GM23338 (cell line): Measurements from ENCODE around the gene MGAT2. TPM values are rescaled to one million over a fixed set of nuclear protein-coding genes. Genes with fewer than 3 reads are reported as not detected.
A peak's percentile ranks its signal among the peaks of the same experiment; 100 is the strongest.

Source experiments
- ATAC-seq: fragments of 200-7000 bp; cut with Tn5 transposase; 3 replicates; pipeline ENCODE4 v1.9.1; 2020
- DNase-seq: peaks from one replicate; pipeline ENCODE4 v3.0.0-alpha.2; 2015; ENCODE audit warnings: low spot score
- H2AFZ ChIP-seq: fragments of 200-600 bp; sonication (generic); 2 replicates; pipeline ENCODE4 v1.8.0; 2016; ENCODE audit warnings: antibody characterized with exemption, mild to moderate bottlenecking, moderate library complexity
- H3F3A ChIP-seq: fragments of 200-600 bp; sonication (generic); replicated peaks from 2 replicates; pipeline ENCODE4 v1.8.0; 2017; ENCODE audit warnings: antibody characterized with exemption, mixed run types, low read depth
- H3K27ac ChIP-seq: fragments of 200-600 bp; sonication (generic); 2 replicates; pipeline ENCODE4 v1.6.1; 2016; ENCODE audit warnings: low read depth
- H3K27me3 ChIP-seq: fragments of 200-600 bp; sonication (generic); 2 replicates; pipeline ENCODE4 v1.8.0; 2016; ENCODE audit warnings: mild to moderate bottlenecking, mixed run types, moderate library complexity; ENCODE audit not compliant: insufficient read depth
- H3K36me3 ChIP-seq: fragments of 200-600 bp; sonication (generic); 2 replicates; pipeline ENCODE4 v1.8.0; 2016; ENCODE audit warnings: mild to moderate bottlenecking; ENCODE audit not compliant: insufficient read depth
- H3K4me1 ChIP-seq: fragments of 200-600 bp; sonication (generic); 2 replicates; pipeline ENCODE4 v1.8.0; 2016; ENCODE audit warnings: mild to moderate bottlenecking, moderate library complexity; ENCODE audit not compliant: insufficient read depth
- H3K4me2 ChIP-seq: fragments of 200-600 bp; sonication (generic); 2 replicates; pipeline ENCODE4 v1.7.1; 2017; ENCODE audit warnings: mixed run types
- H3K4me3 ChIP-seq: fragments of 200-600 bp; sonication (generic); 2 replicates; pipeline ENCODE4 v1.6.1; 2016; ENCODE audit warnings: mixed run types
- H3K79me2 ChIP-seq: fragments of 200-600 bp; sonication (generic); replicated peaks from 2 replicates; pipeline ENCODE4 v1.8.0; 2017; ENCODE audit warnings: mild to moderate bottlenecking; ENCODE audit not compliant: insufficient read depth
- H3K9me2 ChIP-seq: fragments of 200-600 bp; sonication (generic); 2 replicates; pipeline ENCODE4 v1.8.0; 2017; ENCODE audit not compliant: insufficient read depth
- H4K20me1 ChIP-seq: fragments of 200-600 bp; sonication (generic); replicated peaks from 2 replicates; pipeline ENCODE4 v1.8.0; 2017; ENCODE audit warnings: mild to moderate bottlenecking; ENCODE audit not compliant: insufficient read depth
- H3K27ac Mint-ChIP-seq: 2 replicates; pipeline ENCODE4 v1.8.0; 2020; ENCODE audit warnings: inconsistent platforms, mild to moderate bottlenecking, moderate library complexity, mixed read lengths
- H3K27me3 Mint-ChIP-seq: 3 replicates; pipeline ENCODE4 v1.8.0; 2022; ENCODE audit warnings: low read depth, mild to moderate bottlenecking, moderate library complexity, mixed read lengths, inconsistent platforms; ENCODE audit not compliant: insufficient read depth, poor library complexity
- H3K36me3 Mint-ChIP-seq: 3 replicates; pipeline ENCODE4 v1.8.0; 2021; ENCODE audit warnings: low read depth, mild to moderate bottlenecking, inconsistent platforms, moderate library complexity, mixed read lengths
- H3K4me1 Mint-ChIP-seq: 3 replicates; pipeline ENCODE4 v1.8.0; 2020; ENCODE audit warnings: mild to moderate bottlenecking, inconsistent platforms, mixed read lengths
- H3K4me3 Mint-ChIP-seq: 3 replicates; pipeline ENCODE4 v1.8.0; 2021; ENCODE audit warnings: moderate library complexity, mild to moderate bottlenecking, inconsistent platforms, mixed read lengths
- H3K9me3 Mint-ChIP-seq: 3 replicates; pipeline ENCODE4 v1.8.0; 2020; ENCODE audit warnings: moderate library complexity, mild to moderate bottlenecking, inconsistent platforms, mixed read lengths
- CREB1 ChIP-seq: fragments of 250-450 bp; sonication (Bioruptor Pico); IDR thresholded peaks from 2 replicates; pipeline ENCODE4 v1.5.0; 2020; ENCODE audit warnings: low read depth, mild to moderate bottlenecking, moderate library complexity
- EZH2phosphoT487 ChIP-seq: fragments of 200-600 bp; sonication (generic); IDR thresholded peaks from one replicate; pipeline ENCODE4 v1.8.1; 2018; ENCODE audit warnings: antibody characterized with exemption; ENCODE audit not compliant: unreplicated experiment
- JUNB ChIP-seq: IDR thresholded peaks from one replicate; pipeline ENCODE4 v1.6.1; 2016; ENCODE audit warnings: antibody characterized with exemption; ENCODE audit not compliant: unreplicated experiment
- POLR2AphosphoS5 ChIP-seq: IDR thresholded peaks from 2 replicates; pipeline ENCODE4 v1.6.1; 2016; ENCODE audit warnings: antibody characterized with exemption, low read depth
- STAT1 ChIP-seq: IDR thresholded peaks from one replicate; pipeline ENCODE4 v1.6.1; 2016; ENCODE audit warnings: antibody characterized with exemption; ENCODE audit not compliant: unreplicated experiment
- ZNF114 ChIP-seq: fragments of 250-450 bp; sonication (Bioruptor Pico); IDR thresholded peaks from 2 replicates; pipeline ENCODE4 v1.5.0; 2020; ENCODE audit warnings: mild to moderate bottlenecking, moderate library complexity
- ZNF331 ChIP-seq: fragments of 250-450 bp; sonication (Bioruptor Pico); IDR thresholded peaks from 2 replicates; pipeline ENCODE4 v1.5.0; 2020; ENCODE audit warnings: low read depth, mild to moderate bottlenecking, moderate library complexity
- polyA plus RNA-seq: library from polyadenylated mRNA; unstranded; fragments of >200 nt; fragmentation: Nextera tagmentation; extraction: Ambion mirVana; gene quantifications from 2 replicates; pipeline ENCODE4 v1.2.1, GENCODE V29; 2016
- total RNA-seq: library from RNA; depleted of rRNA; stranded (reverse); fragments of >200 nt; shearing (Covaris generic); gene quantifications from 2 replicates; pipeline ENCODE4 v1.2.3, GENCODE V29; 2014
- TF ChIP-seq, protein P1 (sequence below): fragments of 250-450 bp; sonication (Bioruptor Pico); IDR thresholded peaks from 2 replicates; pipeline ENCODE4 v1.5.0; 2020; ENCODE audit warnings: mild to moderate bottlenecking, moderate library complexity

MGAT2 gene
- total and polyA plus RNA-seq, 2 experiments from 2014 or later = 10.1 to 31.6 TPM

DNA sequence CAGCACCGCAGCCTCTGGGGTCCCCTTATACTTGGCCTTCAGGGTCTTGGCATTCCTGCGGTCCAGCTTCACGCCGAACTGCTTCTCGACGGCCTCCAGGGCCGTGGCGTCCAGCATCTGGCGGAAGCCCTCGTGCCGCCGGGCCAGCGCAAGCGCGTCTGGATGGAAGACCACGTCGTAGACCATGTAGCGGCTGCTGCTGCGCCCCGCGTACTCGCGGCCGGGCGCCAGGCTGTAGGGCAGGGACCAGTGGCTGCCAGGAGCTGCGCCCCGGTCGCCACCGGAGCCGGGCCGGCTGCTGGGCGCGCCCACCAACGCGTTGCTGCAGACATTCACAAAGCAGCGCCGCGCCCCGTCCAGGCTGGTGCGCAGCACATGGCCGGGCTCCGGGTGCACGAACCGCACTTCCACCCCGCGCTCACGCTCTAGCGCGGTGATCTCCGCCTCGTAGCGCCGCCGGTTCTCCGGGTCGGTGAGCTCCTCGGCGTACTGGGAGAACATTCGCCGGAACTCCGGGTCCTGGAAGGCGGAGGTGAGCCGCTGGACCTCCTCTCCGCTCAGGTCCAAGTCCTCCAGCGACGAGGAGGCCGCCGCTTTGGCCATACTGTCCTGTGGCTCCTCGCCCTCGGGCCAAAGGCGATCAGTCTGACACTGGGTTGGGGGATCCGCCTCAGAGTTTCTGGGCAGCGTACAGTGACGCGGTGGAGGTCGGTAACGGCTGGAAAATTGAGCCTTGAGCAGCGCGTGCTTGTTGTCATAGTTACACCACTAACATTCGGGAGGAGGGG is 14.1 kb downstream of the MGAT2 start, which contains the start of gene DNAAF2:
DNAAF2 (minus strand) TSS at position 698 of the 788 bp plus-strand sequence; CDS start at position 603, 95 bp downstream.
- H3K4me2 ChIP-seq = peak within 1 kb of the TSS; percentile 90
- peak within 1 kb of the TSS; percentile 98 for H3K4me3 ChIP-seq
- peak within 1 kb of the TSS; percentile 89; the same call in 1 of the 2 replicates for H2AFZ ChIP-seq
- peak within 1 kb of the TSS; percentile 100 for H3K4me3 Mint-ChIP-seq
- peak within 1 kb of the TSS; percentile 98 for H3K27ac ChIP-seq
- TF ChIP-seq ZNF331 (CRISPR knock-in tag) (no peak), JUNB (no peak), CREB1 (CRISPR knock-in tag) (no peak), STAT1 (no peak), POLR2AphosphoS5 (no peak), EZH2phosphoT487 (no peak), ZNF114 (CRISPR knock-in tag) (no peak)
- TF ChIP-seq, protein P1, sequence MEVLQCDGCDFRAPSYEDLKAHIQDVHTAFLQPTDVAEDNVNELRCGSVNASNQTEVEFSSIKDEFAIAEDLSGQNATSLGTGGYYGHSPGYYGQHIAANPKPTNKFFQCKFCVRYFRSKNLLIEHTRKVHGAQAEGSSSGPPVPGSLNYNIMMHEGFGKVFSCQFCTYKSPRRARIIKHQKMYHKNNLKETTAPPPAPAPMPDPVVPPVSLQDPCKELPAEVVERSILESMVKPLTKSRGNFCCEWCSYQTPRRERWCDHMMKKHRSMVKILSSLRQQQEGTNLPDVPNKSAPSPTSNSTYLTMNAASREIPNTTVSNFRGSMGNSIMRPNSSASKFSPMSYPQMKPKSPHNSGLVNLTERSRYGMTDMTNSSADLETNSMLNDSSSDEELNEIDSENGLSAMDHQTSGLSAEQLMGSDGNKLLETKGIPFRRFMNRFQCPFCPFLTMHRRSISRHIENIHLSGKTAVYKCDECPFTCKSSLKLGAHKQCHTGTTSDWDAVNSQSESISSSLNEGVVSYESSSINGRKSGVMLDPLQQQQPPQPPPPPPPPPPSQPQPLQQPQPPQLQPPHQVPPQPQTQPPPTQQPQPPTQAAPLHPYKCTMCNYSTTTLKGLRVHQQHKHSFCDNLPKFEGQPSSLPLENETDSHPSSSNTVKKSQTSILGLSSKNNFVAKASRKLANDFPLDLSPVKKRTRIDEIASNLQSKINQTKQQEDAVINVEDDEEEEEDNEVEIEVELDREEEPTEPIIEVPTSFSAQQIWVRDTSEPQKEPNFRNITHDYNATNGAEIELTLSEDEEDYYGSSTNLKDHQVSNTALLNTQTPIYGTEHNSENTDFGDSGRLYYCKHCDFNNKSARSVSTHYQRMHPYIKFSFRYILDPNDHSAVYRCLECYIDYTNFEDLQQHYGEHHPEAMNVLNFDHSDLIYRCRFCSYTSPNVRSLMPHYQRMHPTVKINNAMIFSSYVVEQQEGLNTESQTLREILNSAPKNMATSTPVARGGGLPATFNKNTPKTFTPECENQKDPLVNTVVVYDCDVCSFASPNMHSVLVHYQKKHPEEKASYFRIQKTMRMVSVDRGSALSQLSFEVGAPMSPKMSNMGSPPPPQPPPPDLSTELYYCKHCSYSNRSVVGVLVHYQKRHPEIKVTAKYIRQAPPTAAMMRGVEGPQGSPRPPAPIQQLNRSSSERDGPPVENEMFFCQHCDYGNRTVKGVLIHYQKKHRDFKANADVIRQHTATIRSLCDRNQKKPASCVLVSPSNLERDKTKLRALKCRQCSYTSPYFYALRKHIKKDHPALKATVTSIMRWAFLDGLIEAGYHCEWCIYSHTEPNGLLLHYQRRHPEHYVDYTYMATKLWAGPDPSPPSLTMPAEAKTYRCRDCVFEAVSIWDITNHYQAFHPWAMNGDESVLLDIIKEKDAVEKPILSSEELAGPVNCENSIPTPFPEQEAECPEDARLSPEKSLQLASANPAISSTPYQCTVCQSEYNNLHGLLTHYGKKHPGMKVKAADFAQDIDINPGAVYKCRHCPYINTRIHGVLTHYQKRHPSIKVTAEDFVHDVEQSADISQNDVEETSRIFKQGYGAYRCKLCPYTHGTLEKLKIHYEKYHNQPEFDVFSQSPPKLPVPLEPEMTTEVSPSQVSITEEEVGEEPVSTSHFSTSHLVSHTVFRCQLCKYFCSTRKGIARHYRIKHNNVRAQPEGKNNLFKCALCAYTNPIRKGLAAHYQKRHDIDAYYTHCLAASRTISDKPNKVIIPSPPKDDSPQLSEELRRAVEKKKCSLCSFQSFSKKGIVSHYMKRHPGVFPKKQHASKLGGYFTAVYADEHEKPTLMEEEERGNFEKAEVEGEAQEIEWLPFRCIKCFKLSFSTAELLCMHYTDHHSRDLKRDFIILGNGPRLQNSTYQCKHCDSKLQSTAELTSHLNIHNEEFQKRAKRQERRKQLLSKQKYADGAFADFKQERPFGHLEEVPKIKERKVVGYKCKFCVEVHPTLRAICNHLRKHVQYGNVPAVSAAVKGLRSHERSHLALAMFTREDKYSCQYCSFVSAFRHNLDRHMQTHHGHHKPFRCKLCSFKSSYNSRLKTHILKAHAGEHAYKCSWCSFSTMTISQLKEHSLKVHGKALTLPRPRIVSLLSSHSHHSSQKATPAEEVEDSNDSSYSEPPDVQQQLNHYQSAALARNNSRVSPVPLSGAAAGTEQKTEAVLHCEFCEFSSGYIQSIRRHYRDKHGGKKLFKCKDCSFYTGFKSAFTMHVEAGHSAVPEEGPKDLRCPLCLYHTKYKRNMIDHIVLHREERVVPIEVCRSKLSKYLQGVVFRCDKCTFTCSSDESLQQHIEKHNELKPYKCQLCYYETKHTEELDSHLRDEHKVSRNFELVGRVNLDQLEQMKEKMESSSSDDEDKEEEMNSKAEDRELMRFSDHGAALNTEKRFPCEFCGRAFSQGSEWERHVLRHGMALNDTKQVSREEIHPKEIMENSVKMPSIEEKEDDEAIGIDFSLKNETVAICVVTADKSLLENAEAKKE (CRISPR knock-in tag) = no peak
- peak within 1 kb of the TSS; percentile 99 for H3K27ac Mint-ChIP-seq
- H3F3A ChIP-seq = peaks cover 14% of the 10 kb centered on the region
- no peaks in the 10 kb centered on the region for H3K27me3 ChIP-seq
- H3K27me3 Mint-ChIP-seq = peaks cover 12% of the 10 kb centered on the region
- peaks cover 23% of the 10 kb centered on the region for H3K4me1 Mint-ChIP-seq
- no peaks in the 10 kb centered on the region for H3K9me2 ChIP-seq
- H4K20me1 ChIP-seq = peaks cover 35% of the 10 kb centered on the region
- peaks cover 72% of the 10 kb centered on the region for H3K36me3 Mint-ChIP-seq
- peaks cover 7% of the 10 kb centered on the region; the same call in 2 of the 3 replicates for H3K9me3 Mint-ChIP-seq
- ATAC-seq = peak; percentile 45
- peaks cover 90% of the 10 kb centered on the region for H3K79me2 ChIP-seq
- peaks cover 21% of the 10 kb centered on the region for H3K4me1 ChIP-seq
- DNase-seq = peak; percentile 84
- H3K36me3 ChIP-seq = peaks cover 16% of the 10 kb centered on the region; the same call in 1 of the 2 replicates
